Dedifferentiated amniotic fluid mesenchymal stem cell (primary cell): Measurements from ENCODE around the gene PHEX.

Source experiments
- DNase-seq: peaks from one replicate; pipeline ENCODE4 v3.0.0-alpha.2; 2016; ENCODE audit errors: extremely low spot score

Gene PHEX

DNA sequence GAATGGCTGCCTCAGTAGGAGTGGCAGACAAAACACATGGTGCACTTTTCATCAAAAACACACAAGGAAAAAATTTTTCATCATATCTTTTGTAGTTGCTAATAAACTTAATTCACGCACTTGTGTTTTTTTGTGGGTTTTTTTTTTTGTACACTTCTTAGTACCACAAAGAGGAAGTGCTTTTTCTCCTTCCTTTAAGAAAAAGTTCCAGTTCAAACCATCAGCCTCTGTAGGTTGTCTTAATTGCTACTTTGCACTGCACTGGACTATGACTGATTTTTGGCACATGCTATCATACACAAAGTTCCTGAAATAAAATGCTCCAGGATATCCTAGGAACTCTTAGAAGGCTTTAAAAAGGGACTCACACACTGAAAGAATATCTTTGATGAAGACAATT lies at the start of gene PHEX:
Gene PHEX (plus strand): TSS at position 242 of the 400 bp plus-strand sequence. CDS start 681 bp downstream, outside the sequence.
- DNase-seq: no peak

DNA sequence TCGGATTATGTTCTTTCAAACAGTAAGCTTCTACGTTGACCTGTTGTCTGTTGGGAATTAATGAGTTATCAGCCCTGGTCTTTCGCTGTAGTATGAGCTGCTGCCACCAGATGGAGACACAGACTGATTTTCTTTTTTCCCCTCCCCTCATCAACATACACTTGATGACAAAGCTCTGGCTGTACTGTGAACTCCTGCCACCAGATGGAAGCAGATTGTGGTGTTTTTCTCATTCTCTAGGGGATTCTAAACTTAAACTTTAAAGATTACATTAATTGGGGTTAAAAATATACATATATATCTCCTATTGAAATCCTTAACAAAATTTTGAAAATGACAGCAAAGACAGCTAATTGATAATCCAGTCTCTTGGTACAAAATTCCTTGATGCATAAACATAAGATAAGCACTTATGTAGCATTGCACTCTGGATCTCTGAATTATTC lies 46.8 kb upstream of the PHEX start:
- DNase-seq: peak; percentile 84

DNA sequence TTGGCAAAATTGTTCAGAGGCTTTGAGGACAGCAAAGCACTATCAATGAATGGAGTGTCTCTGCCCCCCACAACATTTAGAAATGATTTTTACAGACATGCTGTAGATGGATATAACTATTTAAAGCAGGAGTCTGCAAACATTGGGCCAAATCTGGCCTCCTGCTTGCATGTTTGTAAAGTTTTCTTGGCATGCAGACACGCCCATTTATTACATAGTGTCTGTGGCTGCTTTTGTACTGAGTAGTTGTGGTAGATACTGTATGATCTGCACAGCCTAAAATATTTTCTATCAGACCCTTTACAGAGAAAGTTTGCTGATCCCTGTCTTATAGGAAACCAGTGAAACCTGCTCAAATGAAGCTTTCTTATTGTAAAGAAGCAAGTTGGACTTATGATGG lies 45.5 kb upstream of the PHEX start:
- peak; percentile 35 for DNase-seq

DNA sequence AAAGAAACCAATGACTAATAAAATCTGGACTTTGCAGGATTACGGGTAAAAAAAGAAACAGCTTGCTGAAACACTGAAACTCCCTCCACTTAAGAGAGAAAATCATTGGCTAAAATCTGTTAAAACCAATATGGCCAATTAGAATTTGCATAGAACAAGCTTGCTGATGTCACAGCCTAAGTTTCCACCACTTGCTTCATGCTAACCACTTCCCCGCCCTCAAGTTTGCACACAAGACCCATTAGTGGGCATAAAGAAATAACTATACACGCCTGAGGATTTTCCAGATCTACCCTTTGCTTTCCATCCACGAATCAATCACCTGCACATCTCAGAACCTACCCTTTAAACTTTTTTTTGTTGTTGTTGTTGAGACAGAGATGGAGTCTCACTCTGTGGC lies 42.7 kb upstream of the PHEX start:
- no peak for DNase-seq

DNA sequence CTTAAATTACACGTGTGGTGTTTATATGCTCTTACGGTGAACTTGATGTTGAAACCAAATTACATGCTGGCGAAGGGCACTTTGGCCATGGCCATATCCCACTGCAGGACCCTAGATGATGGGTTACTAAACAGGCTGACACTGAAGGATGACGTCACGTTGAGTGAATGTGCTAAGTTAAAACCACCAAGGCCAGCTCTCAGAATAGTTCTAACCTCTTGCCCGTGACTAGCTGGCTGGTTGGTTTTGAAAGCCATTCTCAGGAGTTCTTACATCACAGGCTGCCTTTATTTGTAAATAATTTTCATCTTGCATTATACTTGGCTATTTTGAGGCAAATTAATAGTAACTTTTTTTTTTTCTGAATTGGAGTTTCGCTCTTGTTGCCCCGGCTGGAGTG lies 41.3 kb upstream of the PHEX start:
- DNase-seq: no peak

DNA sequence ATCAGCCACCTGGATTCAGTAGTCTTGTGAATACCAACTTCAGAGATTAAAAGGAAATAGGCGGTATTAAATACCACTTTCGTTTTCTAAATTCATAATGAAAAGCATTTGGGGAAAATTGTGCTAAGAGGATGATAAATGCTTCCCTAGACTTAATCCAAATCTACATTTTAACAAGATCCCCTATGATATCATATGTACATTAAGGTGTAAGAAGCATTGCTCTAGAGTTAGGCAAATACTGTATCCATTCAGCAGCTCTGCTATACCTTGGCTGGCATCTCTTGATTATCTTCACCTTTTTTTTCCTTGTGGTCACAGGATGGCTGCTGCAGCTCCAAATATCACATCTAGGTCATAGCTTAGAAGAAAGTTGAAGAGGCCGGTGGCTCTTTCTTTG lies 40.6 kb upstream of the PHEX start:
- DNase-seq: no peak

DNA sequence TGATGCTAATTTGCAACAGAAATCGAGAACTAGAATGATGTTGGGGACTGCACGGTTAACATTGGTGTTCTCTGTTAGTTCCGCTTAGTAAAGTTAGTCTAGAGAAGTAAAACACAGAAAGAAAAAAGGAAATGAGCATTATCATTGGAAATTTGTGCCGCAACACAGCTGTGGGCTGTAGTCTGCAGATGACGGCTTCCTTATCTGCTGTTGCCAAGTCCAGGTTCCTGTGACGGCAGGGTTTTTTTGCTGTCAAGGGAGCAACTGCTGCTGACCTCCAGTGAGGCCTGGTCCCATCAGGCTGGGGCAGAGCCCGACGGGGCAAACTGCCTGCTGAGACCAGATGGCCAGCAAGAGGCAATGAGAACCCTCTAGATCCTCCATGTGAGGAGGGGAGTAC lies 38.9 kb upstream of the PHEX start:
- no peak for DNase-seq

DNA sequence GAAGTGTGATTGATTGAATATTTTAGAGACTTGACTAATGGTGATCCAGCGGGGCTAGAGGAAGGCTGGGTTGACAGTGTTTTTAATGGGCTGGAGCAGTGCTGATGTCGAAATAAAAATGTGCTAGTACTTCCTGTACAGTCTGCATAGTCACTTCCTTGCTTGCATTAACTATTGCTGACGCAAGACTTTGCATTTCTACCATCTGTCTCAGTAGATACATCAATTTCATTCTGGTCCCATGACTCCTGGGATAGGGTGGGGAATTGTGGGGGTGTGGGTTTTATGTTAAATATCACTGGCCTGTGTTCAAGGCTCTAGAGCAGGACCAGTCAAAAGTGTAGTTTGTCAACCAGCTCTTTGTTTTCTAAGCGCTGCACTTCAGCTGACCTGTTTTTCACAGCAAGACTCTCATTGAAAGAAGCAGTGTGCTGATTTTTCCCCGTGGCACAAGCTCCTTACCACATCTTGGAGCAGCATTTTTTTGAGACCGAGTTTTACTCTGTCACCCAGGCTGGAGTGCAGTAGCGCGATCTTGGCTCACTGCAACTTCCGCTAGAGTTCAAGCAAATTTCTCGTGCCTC lies 35.2 kb upstream of the PHEX start:
- no peak for DNase-seq

DNA sequence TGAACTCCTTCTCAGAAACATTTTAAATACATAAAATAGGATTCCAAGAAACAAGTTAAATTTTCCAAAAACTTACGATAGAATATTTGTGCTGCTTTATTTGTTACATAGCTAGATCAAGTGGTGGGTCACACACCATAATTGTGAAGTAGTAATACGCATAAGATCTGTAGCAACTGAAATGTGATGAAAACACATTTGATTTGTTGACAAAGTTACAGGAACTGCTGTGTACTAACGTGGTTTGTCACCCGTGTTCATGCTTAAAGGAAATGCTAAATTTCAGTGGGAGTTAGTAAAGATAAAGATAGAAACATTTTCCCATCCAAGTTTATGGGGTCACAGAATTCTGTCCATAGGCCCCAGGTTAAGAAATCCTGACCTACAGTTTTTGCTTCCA lies 34.1 kb upstream of the PHEX start:
- no peak for DNase-seq

DNA sequence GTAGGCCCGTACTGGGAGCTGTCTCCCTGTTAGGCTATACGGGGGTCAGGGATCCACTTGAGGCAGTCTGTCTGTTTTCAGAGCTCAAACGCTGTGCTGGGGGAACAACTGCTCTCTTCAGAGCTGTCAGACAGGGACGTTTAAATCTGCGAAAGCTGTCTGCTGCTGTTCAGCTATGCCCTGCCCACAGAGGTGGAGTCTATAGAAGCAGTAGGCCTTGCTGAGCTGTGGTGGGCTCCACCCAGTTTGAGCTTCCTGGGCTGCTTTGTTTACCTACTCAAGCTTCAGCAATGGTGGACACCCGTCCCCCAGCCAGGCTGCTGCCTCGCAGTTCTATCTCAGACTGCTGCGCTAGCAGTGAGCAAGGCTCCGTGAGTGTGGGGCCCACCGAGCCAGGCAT lies 27.3 kb upstream of the PHEX start:
- DNase-seq: no peak

DNA sequence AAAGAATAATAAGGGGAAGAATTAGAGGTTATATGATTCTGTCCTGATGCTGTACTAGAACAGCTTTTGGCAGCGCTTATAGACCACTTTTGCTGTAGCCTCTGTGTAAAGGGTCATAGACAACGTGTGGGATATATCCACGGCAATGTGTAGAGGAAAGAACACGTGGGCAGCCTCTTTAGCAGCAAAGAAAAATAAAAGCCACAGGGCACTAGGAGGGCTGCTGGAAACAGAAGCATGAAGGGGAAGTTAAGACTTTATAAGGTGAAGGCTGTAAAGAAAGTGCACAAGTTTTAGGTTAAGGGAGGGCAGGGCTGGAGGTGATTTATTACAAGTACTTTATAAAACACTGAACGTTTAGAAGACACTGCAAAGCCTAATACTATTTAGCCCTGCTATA lies 20.1 kb upstream of the PHEX start:
- no peak for DNase-seq

DNA sequence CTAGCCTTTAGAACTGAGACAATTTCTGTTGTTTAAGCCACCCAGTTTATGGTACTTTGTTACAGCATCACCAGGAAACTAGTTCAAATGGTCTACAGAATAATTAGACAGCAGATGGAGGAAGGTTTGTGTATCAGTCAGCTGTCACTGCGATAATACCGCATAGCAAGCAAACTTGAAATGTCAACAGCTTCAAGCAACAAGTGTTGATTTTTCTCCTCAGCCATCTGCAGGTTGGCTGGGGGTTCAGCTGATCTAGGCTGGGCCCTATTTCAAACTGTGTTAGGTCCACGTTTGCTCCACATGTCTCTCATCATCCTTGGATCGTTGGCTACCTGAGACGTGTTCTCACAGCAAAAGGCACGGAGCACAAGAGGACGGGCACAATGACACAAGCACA lies 19.2 kb upstream of the PHEX start:
- DNase-seq: no peak

DNA sequence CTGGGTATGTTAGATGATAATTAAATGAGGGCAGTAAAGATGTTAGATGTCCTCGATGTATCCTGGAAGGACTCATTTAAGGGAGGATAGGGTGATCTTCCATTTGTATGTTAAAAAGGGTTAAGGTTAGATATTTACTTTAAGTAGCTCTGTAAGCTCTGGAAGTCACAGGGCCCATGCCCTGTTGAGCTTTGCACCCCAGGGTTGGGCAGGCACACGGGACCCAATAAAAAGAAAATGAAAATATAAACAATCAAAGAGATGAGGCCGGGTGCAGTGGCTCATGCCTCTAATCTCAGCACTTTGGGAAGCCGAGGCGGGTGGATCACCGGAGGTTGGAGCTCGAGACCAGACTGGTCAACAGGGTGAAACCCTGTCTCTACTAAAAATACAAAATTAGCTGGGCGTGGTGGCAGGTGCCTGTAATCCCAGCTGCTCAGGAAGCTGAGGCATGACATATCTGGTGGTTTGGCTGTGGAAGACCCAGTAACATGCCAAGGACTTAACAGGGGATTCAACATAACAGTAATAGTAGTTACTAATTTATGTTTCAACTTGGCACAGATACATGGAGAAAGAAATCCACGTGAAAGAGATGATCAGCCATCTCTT lies 16.9 kb upstream of the PHEX start:
- DNase-seq: no peak

DNA sequence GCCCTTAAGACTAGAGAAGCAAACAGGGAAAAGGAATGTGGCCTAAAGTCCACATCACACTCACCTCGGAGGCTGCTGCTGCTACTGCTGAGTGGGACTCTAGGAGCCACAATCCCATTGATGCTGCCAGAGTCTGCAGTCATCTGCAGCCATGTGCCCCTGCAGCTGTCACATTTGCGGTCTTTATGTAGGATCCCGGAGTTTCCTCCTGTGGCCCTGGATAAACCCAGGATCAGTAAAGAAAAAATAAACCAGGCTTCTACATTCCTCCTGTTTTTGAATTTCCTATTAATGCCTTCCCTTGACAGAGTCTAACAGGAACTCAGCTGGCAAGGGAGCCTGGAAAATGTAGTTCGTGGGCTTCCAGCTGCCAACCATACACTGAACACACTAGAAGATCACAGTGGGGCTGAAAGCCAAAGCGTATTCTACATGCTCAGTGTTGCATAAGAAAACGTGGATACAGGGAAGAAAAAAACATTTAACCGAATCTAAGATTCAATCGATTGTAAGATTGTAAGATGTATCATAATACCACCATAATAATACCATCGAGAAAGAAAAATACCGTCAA lies 10.3 kb upstream of the PHEX start:
- DNase-seq: no peak

DNA sequence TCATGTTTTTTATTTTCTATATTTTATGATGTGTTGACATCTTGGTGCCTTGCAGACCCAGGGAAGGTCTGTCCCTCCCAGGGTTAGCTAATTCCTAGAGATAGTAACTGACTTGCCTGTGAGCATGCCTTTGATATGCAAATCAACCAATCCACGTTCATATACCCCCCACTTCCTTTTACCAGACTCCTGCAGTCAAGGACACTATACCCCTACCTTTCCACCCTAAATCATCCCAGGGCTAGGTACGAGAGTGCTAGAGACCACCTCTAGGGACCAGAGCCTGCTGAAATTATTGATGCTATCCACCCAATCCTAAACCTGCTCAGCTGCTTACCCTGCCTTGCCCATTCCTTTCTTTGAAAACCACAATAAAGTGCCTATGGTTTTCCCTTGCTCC lies 7.5 kb upstream of the PHEX start:
- no peak for DNase-seq

DNA sequence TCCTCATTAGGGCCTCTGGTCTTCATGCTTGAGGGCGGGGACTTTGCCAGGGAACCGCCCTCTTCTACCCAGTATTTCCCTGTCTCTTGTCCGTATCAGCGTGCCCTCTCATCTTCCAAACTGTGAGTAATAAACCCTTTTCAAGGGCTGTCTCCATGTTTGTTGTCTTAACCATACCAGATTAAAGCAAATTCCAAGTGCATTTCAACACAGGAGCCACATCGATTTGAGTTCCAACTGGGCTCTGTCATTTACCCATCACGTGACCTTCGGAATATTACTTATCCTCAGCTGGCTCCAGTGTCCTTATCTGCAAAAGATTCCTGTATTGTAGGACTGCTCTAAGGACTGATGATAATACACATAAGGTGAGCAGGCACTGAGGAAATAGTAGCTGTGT lies 6.4 kb upstream of the PHEX start:
- no peak for DNase-seq

DNA sequence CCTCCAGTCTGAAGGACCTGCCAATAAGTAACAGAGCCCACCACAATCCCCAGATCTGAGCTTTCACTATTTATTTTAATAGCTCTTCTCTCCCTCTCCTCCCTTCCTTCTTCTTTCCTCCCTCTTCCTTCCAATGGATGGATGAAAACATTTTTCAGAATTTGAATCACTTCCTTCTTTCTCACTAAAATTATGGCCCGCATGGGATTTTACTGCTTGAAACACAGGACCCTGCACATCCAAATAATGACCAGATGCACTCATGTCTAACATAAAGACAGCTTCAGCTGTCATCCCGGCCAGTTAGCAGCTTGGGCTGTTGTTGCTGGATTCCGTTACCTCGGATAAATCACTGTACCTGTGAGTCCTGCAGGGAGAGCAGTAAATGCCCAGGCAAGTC lies 5.4 kb upstream of the PHEX start:
- DNase-seq: no peak

DNA sequence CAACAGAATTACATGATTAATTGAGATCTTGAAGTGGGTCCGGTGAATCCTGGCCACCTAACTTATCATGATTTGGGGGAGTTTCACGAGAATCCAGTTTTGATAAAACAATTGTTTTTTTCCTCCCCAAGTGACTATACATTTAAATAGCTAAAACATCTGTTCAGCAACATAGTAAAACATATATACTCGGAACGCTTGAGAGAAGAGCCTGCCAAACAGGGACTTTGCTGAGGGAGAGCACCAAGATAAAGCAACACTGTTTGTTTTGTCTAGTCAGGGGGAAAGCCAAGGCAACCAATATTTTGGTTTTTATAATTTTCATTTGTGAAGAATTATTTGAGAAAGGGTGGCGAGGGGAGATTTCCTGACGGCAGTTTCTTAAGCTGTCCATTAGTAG lies 381 bp downstream of the PHEX start:
- no peak for DNase-seq

DNA sequence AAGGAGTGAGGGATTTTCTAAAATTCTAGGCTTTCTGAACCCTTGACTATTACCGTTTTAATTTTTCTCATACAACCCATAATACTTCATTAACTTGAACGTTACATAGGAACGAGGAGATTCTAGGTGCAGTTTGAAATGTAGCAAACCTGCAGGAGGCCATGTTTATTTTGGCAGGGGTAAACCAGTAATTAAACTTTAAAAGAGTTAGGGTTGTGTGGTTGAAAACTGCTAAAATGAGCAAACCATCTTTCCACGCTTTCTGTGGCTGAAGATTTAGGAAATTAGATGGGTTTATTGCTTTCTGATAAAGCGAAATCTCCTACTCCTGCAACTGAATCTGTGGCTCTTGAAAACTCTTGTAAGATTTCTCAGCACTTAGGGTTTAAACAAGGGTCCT lies 1.7 kb downstream of the PHEX start:
- DNase-seq: no peak

DNA sequence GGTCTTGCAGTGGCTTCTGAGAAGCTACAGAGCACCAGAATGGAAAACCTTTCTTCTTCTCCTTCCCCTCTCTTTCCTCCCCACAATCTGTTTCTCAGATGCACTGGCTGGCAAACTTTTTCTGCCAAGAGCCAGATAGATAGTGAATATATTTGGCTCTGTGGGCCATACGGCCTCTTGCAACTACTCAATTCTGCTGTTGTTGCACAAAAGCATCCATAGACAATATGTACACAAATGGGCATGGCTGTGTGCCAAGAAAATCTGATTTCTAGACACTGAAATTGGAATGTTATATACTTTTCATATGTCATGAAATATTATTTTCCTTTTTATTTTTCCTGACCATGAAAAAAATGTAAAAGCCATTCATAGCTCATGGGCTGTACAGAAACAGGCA lies 3.1 kb downstream of the PHEX start:
- no peak for DNase-seq

DNA sequence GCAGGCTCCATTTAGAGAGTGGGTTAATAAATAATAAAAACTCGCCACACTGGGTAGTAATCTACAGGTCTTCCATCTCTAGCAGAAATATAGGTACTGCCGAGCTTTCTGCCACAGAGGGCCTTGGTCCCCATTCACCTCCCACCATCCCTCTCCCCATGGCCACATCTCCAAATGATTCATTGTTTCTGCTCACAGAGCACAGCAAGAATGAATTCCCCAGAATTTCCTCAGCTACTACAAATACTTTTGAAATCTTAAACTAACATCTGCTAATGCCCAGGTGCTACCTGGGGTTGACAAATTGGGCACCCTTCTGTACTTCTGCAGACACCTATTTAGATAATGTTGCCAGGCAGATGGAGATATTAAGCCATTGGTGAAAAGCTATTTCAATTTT lies 5.1 kb downstream of the PHEX start:
- DNase-seq: no peak

DNA sequence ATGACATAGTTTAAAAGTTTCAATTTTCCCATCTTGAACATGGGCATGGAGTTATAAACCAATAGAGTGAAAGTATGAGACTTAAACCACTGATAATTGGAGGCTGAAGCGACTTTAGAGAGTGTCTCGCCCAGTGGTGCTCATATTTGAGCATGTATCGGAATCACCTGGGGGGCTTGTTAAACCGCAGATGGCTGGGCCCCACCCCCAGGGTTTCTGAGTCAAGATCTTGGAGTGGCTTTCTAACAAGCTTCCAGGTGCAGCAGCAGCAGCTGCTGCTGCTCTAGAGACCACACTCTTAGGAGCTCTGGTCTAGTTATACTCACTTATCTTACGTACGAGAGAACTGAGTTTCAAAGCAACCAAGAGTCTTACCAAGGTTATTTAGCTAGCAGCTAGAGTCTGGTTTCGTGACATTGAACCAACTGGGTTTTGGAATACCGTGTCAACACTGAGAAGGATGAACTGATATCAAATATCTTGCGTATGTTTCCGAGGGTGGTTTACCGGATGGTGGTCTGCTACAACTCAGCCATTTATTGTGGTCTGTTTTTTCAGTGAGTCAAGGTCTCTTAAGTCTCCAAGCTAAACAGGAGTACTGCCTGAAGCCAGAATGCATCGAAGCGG lies 5.9 kb downstream of the PHEX start:
- no peak for DNase-seq

DNA sequence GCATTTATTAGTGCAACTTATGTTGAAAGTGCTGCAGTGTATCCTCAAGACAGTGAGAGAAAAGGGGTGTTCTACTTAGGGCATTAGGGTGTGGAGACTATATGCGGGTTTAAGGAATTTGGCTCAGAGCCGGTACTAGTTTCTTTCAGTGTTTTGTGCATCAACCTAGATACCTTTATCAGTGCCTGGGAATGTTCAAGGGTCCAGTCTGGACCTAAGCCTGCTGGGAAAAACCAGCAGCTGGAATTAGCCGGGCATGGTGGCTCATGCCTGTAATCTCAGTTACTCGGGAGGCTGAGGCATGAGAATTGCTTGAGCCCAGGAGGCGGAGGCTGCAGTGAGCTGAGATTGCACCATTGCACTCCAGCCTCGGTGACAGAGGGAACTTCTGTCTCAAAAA lies 7.4 kb downstream of the PHEX start:
- no peak for DNase-seq
